Stimulated activated CD8-positive, alpha-beta memory T cell treated with anti-CD3 and anti-CD28 coated beads, Interleukin-4, amount 100 ng/mL, for 24 hours (primary cell): ENCODE measurements around the gene TMTC1.

Source experiments
- DNase-seq: peaks from one replicate; pipeline ENCODE4 v3.0.0-alpha.2; 2020; ENCODE audit warnings: low read depth

The TMTC1 gene

GRCh38 chr12:29533815-29534489 is 249.8 kb downstream of the TMTC1 start:
- no peak for DNase-seq

- no peak for DNase-seq
Measured at GRCh38 chr12:29531471-29531870, 252.3 kb downstream of the TMTC1 start.

DNA sequence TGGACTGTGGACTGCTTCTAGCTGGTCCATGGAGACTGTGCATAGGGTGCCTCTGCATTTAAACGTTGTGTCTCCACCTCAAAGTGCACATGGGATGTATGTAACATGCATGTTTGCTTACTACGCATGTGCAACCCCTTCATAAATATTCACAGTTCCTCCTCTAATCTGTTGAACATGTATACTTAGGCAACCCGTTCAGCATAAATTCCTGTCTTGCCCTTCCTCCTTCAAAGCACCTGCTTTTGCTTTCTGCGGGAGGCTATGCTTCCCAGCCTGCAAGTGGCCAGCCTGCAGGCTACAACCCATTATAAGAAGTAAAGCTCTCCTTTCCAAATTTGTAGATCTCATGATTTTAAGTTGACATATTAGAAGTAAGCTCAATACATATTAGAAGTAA is 253.3 kb downstream of the TMTC1 start:
- DNase-seq = no peak

GRCh38 chr12:29528161-29528560 is 255.6 kb downstream of the TMTC1 start:
- DNase-seq = no peak

DNA sequence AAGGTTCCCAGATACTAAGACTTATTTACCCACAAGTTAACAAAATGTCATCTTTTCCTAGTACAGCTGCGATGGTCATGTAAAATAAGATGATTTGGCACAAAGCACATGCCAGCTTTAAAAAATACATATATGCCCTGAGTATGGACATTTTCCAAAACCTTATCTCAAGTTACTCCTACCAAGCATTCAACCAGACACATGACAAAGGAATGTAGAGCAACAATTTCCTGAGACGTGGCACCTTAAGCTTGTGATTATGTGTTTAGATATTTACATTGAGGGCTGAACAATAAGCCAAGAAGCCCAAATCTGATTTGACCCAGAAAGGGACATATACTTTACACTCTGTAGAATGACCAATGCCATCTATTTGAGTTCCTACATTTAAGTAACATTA is 261.8 kb downstream of the TMTC1 start:
- no peak for DNase-seq

GRCh38 chr12:29519585-29520182 is 264.1 kb downstream of the TMTC1 start:
- no peak for DNase-seq

GRCh38 chr12:29518407-29518806 is 265.3 kb downstream of the TMTC1 start:
- no peak for DNase-seq

GRCh38 chr12:29517264-29517663 is 266.5 kb downstream of the TMTC1 start:
- DNase-seq = no peak

GRCh38 chr12:29516431-29516875 is 267.3 kb downstream of the TMTC1 start:
- no peak for DNase-seq

DNA sequence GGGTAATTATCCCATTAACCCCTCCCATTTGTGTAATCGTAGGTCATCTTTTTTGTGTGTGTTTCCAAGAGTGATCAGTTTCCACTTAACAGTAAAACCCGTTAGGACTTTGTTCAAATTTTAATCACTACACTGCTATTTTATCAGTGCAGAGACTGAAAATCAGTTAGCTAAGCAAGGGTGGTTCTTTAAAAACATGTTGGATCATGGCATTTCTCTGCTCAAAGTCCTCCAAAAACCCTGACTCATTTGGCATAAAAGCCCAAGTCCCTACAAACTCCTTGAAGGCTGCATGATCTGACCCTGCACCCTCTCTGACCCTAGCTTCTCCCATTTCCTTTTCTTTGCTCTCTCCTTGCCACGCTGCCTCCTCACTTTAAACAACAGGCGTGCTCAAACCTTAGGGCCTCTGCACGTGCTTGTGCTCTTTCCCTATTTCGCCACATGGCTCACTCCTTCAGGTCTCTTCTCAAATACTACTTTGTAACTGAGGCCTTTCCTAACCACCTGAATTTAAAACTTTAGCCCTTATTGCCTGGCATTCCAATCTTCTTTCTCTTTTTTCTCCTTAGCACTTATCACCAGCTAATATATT is 273.1 kb downstream of the TMTC1 start:
- no peak for DNase-seq

DNA sequence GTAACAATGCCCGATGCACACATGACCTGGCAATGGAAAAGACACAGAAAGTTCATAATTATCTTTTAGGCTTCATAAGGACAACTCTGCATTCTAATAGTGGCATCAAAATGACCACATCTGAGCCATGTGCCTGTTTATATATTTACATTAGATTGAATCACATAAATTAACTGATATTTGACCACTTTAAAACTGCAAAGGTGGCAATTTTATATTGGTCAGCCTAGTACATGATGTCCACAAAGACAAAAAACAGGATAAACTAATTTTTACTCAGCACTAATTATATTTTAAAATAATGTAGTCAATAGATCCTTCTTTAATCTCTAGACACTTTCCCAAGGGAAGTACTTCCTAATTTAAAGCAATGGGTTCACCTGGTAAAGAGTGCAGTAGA is 274.2 kb downstream of the TMTC1 start:
- DNase-seq = no peak

GRCh38 chr12:29508949-29509348 is 274.8 kb downstream of the TMTC1 start:
- DNase-seq = no peak

- DNase-seq = no peak
Measured at GRCh38 chr12:29505122-29505521, 278.6 kb downstream of the TMTC1 start.

DNA sequence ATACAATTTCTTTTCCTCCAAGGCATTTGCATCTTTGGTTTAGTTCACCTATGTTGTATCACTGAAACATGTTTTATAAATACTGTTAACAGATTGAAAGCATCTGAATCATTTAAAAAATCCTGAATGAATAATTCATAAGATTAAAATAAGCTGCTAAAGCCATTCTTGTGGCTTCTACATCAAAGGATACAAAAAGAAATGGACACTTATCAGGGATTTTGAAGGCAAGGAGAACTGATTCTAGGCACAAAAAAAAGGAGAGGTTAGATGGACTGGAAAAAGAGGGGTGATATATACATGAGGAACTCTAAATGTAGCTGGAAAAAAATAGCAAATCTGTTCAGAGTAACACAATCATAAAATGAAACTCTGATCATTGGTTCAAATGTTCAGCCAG is 280.5 kb downstream of the TMTC1 start:
- DNase-seq = no peak

DNA sequence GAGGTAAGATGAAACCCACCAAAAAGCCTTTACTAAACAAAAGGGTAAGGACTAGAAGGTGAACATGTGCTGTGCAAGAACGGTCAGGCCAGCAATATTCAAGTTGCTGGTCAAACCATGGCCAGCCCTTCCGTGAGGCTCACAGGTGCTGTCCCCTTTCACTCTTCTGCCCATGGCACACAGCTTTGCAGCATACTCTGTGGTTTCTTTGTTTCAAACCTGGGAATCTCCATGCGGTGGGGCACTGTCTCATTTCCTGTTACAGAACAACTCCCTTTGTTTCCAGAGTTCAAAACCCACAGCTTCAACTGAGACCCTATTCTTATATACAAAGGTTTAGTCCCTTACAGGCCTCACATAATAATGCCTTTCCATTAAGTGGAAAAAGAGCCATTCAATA is 284.5 kb downstream of the TMTC1 start:
- DNase-seq = no peak

DNA sequence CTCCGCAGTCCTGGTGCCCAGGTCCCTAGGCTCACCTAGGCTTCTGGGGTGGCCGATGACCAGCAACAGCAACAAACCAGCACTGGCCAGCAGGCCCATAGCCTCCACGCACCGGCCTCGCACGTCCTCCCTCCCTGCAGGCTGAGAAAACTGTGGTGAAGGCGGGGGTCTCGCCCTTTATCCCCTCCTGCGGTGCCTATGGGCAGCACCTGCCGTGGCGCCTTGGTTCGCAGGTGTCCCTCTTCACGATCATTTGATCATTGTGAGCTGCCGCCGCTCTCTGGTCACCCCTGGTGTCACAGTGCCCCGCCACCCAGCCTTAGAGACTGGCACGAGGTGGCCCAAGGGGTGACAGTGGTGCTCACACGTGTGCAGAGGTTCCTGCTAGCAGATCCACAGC is 286.2 kb downstream of the TMTC1 start, which contains the start of gene OVCH1:
TSS of gene OVCH1 (minus strand) at position 99 of the 400 bp plus-strand sequence. CDS start at position 99, 0 bp downstream.
- no peak for DNase-seq

- no peak for DNase-seq
Measured at GRCh38 chr12:29492891-29493290, 290.9 kb downstream of the TMTC1 start.

GRCh38 chr12:29486972-29487371 is 296.8 kb downstream of the TMTC1 start:
- no peak for DNase-seq

DNA sequence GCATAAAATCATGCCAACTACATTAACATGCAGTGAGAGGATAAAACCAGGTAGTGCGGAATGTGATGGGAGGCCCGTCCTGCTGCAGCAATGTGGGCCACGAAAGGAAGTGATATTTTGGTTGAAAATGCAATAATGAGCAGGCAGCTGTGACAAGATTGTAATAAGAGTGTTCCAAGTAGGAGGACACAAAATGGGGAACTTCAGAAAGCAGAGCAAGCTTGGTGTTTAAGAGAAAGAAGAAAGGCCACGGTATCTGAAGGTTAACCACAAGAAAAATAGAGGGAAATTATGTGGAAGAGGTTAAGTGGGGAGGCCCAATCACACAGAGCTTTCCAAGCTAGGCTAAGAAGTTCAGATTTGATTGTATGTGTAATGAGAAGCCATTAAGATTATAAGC is 320.5 kb downstream of the TMTC1 start:
- no peak for DNase-seq

DNA sequence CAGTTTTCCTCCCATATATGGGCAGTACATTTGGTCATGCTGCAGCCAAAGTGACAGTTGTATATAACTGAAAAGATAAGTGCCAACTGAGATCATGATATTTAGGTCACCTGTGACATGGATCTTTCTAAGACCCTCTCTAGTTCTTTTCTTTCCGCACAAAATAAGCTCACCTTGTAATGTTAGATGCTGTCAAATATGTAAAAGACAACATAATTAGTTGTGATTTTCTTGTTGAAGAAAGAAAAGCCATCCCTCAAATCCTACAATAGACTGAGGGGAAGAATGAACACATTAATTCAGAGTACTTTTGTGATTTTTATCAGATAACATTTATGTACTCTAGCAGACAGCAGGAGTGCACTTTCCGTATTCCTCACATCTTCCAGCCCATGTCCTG is 323.7 kb downstream of the TMTC1 start:
- DNase-seq = no peak

DNA sequence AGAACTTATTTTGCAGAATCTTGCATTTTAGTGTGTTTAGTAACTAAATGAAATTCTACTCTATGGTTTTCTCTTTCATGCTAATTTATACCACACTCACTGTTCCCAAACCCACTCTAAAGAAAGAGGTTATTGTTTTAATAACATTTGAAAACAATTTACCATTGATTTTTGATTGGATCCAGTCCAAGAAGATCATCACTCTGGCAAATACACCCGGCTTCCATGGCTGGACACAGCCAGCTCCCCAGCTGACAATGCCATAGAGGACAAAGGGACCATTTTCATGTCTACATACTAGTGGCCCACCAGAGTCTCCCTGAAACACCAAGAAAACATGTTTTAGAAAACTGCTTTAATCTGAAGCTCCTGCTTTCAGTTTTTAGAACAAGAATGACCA is 328.7 kb downstream of the TMTC1 start:
- no peak for DNase-seq

DNA sequence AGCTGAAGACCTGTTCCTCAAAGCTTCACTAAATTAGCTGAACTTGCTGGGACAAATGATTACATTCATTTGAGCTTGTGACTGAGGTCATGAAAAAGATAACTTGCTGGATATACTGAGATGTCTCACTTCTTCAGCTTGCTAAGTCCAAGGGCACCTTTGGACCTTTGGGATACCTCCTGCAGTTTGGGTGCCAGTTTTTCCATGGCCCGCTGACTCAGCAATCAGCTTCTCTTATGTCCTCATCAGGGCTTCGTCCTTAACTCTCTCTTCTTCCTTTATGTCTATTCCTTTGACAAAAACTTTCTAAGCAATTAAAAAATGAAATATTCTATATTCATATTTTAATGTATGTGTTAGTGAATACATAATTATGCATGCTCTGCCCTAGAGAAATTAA is 331.9 kb downstream of the TMTC1 start:
- DNase-seq = no peak
